ENCODE data around the gene ESRRB.

The ESRRB gene

DNA sequence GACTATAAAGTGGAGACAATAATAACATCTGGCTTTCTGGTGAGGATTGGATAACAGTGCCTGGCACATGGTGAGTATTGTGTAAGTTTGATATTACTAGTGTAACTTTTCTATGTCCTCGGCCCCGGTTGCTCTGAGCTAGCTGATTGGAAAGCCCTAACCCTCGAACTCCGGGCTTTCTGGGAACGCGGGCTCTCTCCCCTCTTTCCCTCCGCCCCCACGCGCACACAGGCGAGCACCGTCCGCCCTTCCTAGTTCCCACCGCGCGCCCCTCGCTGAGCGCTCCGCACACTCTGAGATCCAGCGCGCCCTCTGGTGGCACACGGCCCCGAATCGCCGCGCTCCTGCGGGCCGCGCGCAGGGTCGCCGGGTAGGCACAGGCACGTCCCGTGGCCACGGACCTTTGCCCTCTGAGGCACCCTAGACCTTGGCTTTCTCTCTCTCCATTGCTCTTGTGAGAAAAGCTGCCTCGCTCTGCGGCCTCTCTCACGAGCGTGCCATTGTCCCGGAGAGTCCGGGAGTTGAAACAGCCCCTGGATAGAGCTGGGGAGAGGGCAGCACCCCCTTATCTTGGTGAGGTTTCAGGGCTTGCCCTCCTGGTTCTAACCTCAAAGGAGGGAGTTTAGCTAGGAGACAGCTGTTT lies 23.2 kb upstream of the ESRRB start:
- DNase-seq (ENCODE audit: low spot score) = no peak

DNA sequence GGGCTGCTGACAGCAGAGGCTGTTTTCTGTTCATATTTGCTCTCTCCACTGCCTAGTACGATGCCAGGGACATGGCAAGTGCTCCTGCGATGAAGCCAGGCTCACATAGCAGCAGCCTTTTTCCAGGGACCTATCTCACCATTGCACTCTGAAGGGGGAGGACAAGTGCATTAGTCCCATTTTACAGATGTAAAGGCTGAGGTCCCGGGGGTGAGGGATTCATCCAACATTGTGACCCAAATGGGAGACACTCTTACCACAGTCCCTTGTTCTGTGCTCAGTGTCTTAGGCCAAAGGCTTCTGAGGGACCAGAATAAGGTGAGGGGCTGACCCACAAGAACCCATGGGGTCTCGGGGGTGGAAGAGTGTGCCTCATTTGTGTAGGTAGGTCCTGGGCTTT lies 21.6 kb upstream of the ESRRB start:
- no peak for DNase-seq (ENCODE audit: low spot score)

DNA sequence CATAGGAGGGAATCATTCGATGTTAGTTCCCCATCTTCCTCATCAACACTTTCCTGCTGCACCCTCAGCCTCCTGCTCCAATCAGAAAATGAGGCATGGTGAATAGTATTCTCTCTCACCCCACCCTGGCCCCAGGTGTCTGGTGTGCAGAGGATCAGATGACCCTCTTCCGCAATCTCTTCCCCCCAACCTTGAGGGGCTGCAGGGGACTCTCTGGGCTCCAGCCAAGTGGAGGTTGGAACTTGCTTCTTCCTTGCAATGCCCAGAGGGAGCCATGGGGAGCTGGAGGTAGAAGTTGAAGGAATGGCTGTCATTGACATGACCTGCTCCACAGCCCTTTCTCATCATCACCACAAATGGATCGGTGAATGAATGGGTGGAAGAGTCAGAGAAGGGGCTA lies 20.2 kb upstream of the ESRRB start:
- no peak for DNase-seq (ENCODE audit: low spot score)

- DNase-seq (ENCODE audit: low spot score) = no peak
Observed at GRCh38 chr14:76371066-76371465, 4.9 kb upstream of the ESRRB start.

DNA sequence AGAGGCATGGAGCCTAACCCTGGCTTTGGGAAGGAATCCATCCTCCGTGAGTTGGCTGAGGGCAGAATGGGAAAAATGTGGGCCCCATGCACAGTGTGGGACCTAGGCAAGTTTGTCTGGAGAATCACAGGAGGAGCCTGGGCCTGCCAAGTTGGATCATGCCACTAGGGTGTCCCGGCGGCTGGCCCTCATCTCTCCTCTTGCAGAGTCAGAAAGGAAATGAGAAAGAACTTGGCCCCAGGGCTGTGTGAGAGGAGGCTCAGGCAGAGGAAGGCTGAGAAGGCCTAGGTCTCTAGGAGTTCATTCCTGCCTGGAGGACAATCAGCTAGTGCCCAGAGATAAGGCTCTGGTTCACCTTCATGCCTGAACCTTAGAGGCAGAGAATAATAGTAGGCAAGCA lies 2.5 kb upstream of the ESRRB start:
- no peak for DNase-seq (ENCODE audit: low spot score)

- DNase-seq (ENCODE audit: low spot score) = peak; percentile 14
Observed at GRCh38 chr14:76375484-76375883, 453 bp upstream of the ESRRB start.

DNA sequence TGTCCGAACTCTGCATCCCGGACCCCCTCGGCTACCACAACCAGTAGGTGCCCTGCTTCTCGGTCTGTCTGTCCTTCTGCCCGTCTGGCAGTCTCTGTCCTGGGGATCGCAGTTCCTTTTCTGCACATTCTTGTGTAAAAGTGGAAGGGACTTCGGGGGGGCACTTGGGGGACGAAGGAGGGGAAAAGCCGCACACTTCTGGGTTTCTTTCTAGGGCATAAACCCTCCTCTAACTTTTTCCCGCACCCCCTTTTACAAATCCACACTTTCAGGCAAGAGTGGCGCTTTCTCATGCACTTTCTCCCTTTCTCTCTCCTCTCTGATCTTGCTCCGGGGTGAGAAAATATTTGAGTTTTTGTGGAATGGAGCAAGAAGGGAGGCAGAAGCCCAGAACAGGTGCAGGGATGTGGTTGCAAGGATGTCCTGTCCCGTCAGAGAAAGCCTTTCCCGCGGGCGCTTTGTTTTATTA lies 506 bp downstream of the ESRRB start:
- no peak for DNase-seq (ENCODE audit: low spot score)

DNA sequence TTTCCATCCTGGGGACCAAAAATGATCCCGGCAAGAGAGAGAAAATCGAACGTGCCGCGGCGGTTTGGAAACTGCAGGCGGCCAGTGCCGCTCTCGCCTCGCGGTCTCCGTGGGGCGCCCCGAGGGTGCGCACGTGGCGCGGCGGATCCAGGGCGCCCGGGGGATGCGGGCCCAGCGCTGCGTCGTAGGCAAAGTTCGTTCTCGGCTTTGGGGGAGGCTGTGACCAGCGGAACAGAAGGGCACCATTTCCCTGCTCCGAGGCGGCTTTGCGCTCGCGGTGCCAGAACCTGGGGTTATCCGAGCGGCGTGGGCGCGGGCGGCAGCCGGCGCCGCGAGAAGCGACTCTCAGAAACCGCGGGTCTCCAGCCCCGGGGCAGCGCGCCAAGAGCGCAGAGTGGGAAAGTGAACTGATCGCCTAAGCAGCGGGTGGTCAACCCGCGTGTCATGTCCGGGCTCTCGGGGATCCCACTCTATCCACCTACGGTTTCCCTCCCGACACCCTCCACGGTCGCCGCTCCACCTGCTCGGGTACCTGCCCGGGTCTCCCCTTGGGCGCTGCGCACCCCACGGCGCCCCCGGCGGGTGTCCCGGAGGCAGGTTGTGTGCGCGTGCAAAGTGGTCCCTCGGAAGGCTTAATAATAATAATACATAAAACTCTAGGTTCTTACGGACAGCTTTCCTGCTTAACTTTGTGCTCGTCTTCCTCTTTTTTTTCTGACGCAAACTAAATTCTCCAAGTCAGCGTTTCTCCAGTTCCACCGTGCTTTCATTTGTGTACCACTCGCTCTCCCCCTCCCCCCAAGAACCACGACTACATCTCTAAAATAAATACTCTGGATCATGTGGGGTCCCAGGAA lies 1.2 kb downstream of the ESRRB start:
- no peak for DNase-seq (ENCODE audit: low spot score)

DNA sequence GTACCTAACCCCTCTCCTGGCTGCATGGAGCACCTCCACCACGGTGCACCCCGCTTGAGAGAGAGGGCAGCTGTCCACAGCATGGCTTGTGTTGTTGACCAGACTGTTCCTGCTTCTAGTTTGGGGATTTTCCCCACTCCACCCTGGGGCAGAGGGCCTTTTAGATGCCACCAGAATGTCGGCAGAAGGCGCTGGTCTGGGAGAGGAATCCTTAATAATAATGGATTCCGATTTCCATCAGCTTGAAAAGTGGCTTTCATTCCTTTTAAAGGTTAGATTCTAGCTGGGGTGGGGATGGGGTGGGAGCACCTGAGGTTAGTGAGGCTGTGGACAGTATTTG lies 1.8 kb downstream of the ESRRB start:
- no peak for DNase-seq (ENCODE audit: low spot score)

- DNase-seq (ENCODE audit: low spot score) = no peak
Observed at GRCh38 chr14:76380991-76381390, 5.1 kb downstream of the ESRRB start.

- DNase-seq (ENCODE audit: low spot score) = no peak
Observed at GRCh38 chr14:76381817-76382494, 6.0 kb downstream of the ESRRB start.

- no peak for DNase-seq (ENCODE audit: low spot score)
Observed at GRCh38 chr14:76382495-76382832, 6.5 kb downstream of the ESRRB start.

GRCh38 chr14:76385435-76385834 lies 9.5 kb downstream of the ESRRB start:
- no peak for DNase-seq (ENCODE audit: low spot score)

- peak; percentile 69 for DNase-seq (ENCODE audit: low spot score)
Observed at GRCh38 chr14:76386944-76387782, 11.2 kb downstream of the ESRRB start.

GRCh38 chr14:76389841-76390240 lies 13.9 kb downstream of the ESRRB start:
- DNase-seq (ENCODE audit: low spot score) = no peak

GRCh38 chr14:76390621-76391020 lies 14.7 kb downstream of the ESRRB start:
- no peak for DNase-seq (ENCODE audit: low spot score)

DNA sequence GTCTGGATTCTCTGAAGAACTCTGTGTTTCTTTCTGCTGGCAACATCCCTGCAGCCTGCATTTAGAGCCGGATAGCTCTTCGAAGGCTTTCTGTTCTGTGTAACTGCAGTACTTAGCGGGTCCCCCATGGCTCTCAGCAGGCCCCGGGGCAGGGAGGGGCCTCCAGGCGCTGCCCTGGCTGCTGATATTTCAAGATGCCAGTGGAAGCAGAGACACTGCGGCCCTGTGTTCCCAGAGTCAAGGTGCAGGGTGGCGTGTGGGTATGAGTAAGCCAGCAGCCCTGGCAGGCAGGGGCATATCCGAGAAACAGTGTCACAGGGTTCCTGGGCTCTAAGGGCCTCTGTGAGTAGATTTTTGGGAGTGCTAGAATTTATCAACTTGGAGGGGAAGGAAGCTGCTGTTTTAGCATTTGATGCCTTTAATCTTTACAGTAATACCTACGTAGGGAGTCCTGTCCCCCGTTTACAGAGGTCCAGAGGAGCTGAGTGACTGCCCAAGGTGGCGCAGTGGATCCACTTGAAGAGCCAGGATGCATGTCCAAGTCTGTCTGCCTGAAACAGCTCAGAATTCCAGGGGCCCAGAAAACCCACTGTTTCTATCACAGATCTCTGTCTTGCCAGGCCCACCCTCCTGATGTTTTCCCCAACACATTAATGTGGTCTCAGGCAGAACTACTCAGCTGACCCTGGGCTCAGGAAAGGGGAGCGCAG lies 16.2 kb downstream of the ESRRB start:
- DNase-seq (ENCODE audit: low spot score) = no peak

DNA sequence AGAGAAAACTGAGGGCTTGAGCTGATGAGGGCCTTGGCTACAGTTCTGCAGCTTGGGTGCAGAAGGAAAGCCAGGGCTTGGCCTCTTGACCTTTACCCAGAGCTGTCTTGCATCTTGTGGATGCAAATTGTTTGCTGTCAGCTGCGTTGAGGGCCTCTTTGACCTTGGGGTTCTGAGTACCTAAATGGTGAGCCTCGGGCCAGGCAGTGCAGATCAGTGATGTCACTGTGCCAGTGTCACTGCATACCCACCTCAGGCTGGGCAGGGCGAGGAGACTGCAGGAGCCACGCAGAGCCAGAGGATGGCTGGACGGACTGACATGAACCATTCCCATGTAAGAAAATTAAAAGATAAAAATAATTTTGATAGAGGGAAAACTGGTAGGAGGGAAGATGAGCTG lies 18.6 kb downstream of the ESRRB start:
- DNase-seq (ENCODE audit: low spot score) = no peak

- no peak for DNase-seq (ENCODE audit: low spot score)
Observed at GRCh38 chr14:76395161-76395560, 19.2 kb downstream of the ESRRB start.

DNA sequence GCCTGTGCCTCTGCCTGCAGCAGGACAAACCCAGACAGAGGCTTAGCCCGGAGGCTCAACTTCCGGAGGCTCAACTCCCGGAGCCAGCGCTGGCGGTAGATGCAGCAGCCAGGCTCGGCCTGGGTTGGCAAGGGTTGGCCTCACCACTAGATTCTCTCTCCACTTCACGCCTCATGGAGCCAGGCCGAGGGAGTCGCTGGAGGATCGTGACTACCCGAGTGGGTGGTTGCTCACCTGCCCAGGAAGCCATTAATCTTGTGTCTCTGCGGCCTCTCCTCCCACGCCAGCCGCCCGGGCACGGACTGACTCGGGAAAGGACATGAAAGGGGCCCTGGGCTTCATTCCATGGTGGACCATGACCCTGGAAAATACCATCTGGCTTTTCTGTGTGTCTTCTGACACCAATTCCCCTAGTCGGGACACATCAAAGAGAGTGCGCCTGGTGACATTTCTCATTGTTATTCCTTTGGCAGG lies 20.8 kb downstream of the ESRRB start:
- no peak for DNase-seq (ENCODE audit: low spot score)

DNA sequence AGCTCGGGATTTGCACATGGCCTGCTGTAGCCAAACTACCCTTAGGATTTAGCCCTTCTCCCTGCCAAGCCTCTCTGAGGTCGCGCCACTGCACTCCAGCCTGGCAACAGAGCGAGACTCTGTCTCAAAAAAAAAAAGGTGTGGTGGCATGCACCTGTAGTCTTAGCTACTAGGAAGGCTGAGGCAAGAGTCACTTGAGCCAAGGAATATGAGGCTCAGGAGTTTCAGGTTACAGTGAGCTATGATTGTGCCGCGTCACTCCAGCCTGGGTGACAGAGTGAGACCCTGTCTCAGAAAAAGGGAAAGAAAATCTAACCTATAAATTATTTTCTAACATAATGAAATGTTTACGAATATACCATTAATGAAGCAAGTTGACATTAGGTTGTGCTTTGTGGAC lies 29.7 kb downstream of the ESRRB start:
- no peak for DNase-seq (ENCODE audit: low spot score)
